ENCODE data around the gene UTP25.
"Not testable (repeated sequence)": the region's sequence is repeated elsewhere in the genome, so short reads cannot be mapped to it uniquely, and the experiment has no call there.

Gene UTP25

DNA sequence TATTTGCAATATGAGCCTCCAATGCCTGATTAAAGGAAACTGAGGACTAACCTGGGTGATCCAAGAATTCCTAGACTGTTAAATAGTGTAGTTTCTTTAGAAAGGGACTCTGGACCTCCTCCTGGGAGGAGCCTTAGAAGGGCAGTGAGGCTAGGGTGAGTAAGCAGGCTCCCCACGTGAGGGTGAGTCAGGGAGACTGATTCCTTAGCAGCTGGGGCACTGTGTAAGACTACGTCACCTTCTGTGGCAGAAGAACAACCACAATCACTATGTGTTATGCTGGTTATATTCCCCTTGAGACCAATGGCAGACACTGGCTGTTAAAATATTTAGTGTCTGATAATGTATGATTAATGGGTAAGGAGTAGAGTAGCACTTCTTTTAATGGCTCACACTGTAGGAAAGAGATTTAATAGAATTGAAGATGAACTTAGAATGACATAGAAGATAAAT is 56.9 kb downstream of the UTP25 start:
- Histone ChIP-seq H3K79me2 (ENCODE audit: control insufficient read depth, low read length) (no peaks in the 10 kb centered on the region), H3K9me3 (ENCODE audit: control insufficient read depth, insufficient read depth, low read length) (no peaks in the 10 kb centered on the region), H4K20me1 (ENCODE audit: control insufficient read depth, insufficient read depth, low read depth, low read length) (no peaks in the 10 kb centered on the region), H3K27ac (ENCODE audit: low read depth, low read length) (no peak overlapping the region), H3K9me2 (replicated peaks; ENCODE audit: control insufficient read depth, low read length) (no peaks in the 10 kb centered on the region), H3K36me3 (ENCODE audit: control insufficient read depth, low read length) (no peaks in the 10 kb centered on the region), H3K4me2 (ENCODE audit: low read length) (no peak overlapping the region), H3K27me3 (ENCODE audit: control insufficient read depth, low read length) (no peaks in the 10 kb centered on the region), H3F3A (ENCODE audit: control insufficient read depth, insufficient read depth) (no peaks in the 10 kb centered on the region), H3K4me3 (ENCODE audit: low read length) (no peak overlapping the region), H3K4me1 (ENCODE audit: control insufficient read depth, low read length) (no peaks in the 10 kb centered on the region)
- TF ChIP-seq, protein P1, sequence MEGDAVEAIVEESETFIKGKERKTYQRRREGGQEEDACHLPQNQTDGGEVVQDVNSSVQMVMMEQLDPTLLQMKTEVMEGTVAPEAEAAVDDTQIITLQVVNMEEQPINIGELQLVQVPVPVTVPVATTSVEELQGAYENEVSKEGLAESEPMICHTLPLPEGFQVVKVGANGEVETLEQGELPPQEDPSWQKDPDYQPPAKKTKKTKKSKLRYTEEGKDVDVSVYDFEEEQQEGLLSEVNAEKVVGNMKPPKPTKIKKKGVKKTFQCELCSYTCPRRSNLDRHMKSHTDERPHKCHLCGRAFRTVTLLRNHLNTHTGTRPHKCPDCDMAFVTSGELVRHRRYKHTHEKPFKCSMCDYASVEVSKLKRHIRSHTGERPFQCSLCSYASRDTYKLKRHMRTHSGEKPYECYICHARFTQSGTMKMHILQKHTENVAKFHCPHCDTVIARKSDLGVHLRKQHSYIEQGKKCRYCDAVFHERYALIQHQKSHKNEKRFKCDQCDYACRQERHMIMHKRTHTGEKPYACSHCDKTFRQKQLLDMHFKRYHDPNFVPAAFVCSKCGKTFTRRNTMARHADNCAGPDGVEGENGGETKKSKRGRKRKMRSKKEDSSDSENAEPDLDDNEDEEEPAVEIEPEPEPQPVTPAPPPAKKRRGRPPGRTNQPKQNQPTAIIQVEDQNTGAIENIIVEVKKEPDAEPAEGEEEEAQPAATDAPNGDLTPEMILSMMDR (IDR thresholded peaks at IDR 0.05; ENCODE audit: low read depth, low read length, poor library complexity, severe bottlenecking): no peak

DNA sequence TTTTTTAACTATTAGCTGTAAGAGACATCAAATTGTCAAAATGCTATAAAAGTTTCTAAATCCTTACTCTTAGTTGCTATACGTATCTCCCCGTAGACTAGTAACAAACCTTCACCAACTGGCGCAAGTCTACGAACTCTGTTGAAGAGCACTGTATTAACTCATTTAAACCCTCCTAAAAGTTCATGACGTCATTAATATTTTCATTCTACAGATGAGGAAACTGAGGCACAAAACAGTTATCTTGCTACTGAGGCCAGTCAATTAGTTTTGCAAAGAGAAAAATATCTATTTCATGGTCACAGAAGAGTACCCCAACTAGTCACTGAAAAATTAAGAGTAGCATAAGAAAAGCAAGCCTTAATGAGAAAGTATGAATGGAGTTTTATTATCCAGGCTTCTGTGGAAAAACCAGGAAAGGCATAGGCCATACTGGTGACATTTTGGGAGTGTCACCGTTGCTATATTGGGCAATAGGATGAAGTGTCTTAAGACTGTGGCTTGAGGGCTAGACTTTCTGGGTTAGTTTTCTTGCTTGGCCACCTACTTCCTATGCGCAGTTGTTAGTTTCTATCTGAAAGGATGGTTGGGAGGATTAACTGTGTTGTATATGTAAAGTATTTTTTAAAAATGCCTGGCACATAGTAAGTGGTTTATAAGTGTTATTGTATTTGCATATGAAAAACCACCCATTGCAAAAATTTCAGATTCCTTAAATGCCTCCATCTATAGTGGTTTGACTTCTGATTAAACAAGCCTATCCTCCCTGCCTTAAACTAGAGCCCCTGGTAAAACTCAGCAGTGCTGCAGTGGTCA is 57.8 kb downstream of the UTP25 start:
- no peak for TF ChIP-seq EZH2phosphoT487 (IDR thresholded peaks at IDR 0.05; ENCODE audit: borderline replicate concordance, low read length)
- TF ChIP-seq, protein P1 (IDR thresholded peaks at IDR 0.05; ENCODE audit: low read depth, low read length, poor library complexity, severe bottlenecking): no peak
- Histone ChIP-seq H3K79me2 (ENCODE audit: control insufficient read depth, low read length) (no peaks in the 10 kb centered on the region), H3K36me3 (ENCODE audit: control insufficient read depth, low read length) (no peaks in the 10 kb centered on the region), H3K4me2 (ENCODE audit: low read length) (no peak overlapping the region), H3K9me3 (ENCODE audit: control insufficient read depth, insufficient read depth, low read length) (no peaks in the 10 kb centered on the region), H3K27me3 (ENCODE audit: control insufficient read depth, low read length) (no peaks in the 10 kb centered on the region), H3K27ac (ENCODE audit: low read depth, low read length) (no peak overlapping the region), H3K9me2 (replicated peaks; ENCODE audit: control insufficient read depth, low read length) (no peaks in the 10 kb centered on the region), H3F3A (ENCODE audit: control insufficient read depth, insufficient read depth) (no peaks in the 10 kb centered on the region), H3K4me3 (ENCODE audit: low read length) (no peak overlapping the region), H4K20me1 (ENCODE audit: control insufficient read depth, insufficient read depth, low read depth, low read length) (no peaks in the 10 kb centered on the region), H3K4me1 (ENCODE audit: control insufficient read depth, low read length) (no peaks in the 10 kb centered on the region)

DNA sequence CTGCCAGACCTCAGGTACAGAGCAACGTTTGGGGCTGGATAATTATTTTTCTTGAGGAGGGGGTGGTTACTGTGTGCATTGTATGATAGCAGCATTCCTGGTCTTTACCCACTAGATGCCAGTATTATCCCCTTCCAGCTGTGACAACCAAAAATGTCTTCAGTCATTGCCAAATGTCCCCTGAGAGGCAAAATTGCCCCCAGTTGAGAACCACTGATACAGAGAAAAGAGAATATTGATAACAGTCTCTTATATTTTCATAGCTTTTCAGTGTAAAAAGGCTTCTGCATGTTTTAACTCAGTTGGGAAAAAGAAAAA is 58.4 kb downstream of the UTP25 start:
- Histone ChIP-seq H3K36me3 (ENCODE audit: control insufficient read depth, low read length) (no peaks in the 10 kb centered on the region), H3K27ac (ENCODE audit: low read depth, low read length) (no peak overlapping the region), H3K4me1 (ENCODE audit: control insufficient read depth, low read length) (no peaks in the 10 kb centered on the region), H3K4me3 (ENCODE audit: low read length) (no peak overlapping the region), H3K9me2 (replicated peaks; ENCODE audit: control insufficient read depth, low read length) (no peaks in the 10 kb centered on the region), H3K79me2 (ENCODE audit: control insufficient read depth, low read length) (no peaks in the 10 kb centered on the region), H3K27me3 (ENCODE audit: control insufficient read depth, low read length) (no peaks in the 10 kb centered on the region), H3K4me2 (ENCODE audit: low read length) (no peak overlapping the region), H4K20me1 (ENCODE audit: control insufficient read depth, insufficient read depth, low read depth, low read length) (no peaks in the 10 kb centered on the region), H3K9me3 (ENCODE audit: control insufficient read depth, insufficient read depth, low read length) (no peaks in the 10 kb centered on the region), H3F3A (ENCODE audit: control insufficient read depth, insufficient read depth) (no peaks in the 10 kb centered on the region)
- no peak for TF ChIP-seq EZH2phosphoT487 (IDR thresholded peaks at IDR 0.05; ENCODE audit: borderline replicate concordance, low read length)
- TF ChIP-seq, protein P1 (IDR thresholded peaks at IDR 0.05; ENCODE audit: low read depth, low read length, poor library complexity, severe bottlenecking): no peak

DNA sequence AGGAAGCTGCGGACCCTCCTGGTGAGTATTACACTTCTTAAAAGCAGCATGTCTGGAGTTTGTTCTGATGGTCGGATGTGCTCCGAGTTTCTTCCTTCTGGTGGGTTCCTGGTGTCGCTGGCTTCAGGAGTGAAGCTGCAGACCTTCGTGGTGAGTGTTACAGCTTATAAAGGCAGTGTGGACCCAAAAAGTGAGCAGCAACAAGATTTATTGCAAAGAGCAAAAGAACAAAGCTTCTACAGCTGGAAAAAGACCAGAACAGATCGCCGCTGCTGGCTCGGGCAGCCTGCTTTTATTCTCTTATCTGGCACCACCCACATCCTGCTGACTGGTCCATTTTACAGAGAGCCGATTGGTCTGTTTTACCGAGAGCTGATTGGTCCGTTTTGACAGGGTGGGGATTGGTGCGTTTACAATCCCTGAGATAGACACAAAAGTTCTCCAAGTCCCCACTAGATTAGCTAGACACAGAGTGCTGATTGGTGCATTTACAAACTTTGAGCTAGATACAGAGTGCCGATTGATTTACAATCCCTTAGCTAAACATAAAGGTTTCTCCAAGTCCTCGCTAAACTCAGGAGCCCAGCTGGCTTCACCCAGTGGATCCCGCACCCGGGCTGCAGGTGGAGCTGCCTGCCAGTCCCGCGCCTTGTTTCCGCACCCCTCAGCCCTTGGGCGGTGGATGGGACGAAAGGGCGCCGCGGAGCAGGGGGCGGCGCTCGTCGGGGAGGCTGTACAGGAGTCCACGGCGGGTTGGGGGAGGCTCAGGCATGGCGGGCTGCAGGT is 60.7 kb downstream of the UTP25 start:
- not testable (repeated sequence) for H3K27ac ChIP-seq (ENCODE audit: low read depth, low read length)

More for the DNA sequence above, 60.7 kb downstream of the UTP25 start:
- H3K79me2 ChIP-seq (ENCODE audit: control insufficient read depth, low read length); H3K9me3 ChIP-seq (ENCODE audit: control insufficient read depth, insufficient read depth, low read length); H3K36me3 ChIP-seq (ENCODE audit: control insufficient read depth, low read length); H3F3A ChIP-seq (ENCODE audit: control insufficient read depth, insufficient read depth); H3K4me1 ChIP-seq (ENCODE audit: control insufficient read depth, low read length); H3K9me2 ChIP-seq (replicated peaks; ENCODE audit: control insufficient read depth, low read length); H3K4me2 ChIP-seq (ENCODE audit: low read length); H3K4me3 ChIP-seq (ENCODE audit: low read length); H3K27me3 ChIP-seq (ENCODE audit: control insufficient read depth, low read length); H4K20me1 ChIP-seq (ENCODE audit: control insufficient read depth, insufficient read depth, low read depth, low read length): not testable (repeated sequence)
